B cell (primary cell): ENCODE data around the gene PROCA1.

Source experiments
- EZH2 ChIP-seq: IDR thresholded peaks from 2 replicates; pipeline ENCODE4 v1.6.1; 2012; ENCODE audit warnings: borderline replicate concordance, low read depth, mild to moderate bottlenecking, moderate library complexity, low read length; ENCODE audit not compliant: insufficient read depth, poor library complexity, severe bottlenecking
- TF ChIP-seq, protein P1 (sequence below): fragments of 200-600 bp; IDR thresholded peaks from one replicate; pipeline ENCODE4 v1.8.0; 2022; ENCODE audit warnings: antibody characterized with exemption, mild to moderate bottlenecking

DNA sequence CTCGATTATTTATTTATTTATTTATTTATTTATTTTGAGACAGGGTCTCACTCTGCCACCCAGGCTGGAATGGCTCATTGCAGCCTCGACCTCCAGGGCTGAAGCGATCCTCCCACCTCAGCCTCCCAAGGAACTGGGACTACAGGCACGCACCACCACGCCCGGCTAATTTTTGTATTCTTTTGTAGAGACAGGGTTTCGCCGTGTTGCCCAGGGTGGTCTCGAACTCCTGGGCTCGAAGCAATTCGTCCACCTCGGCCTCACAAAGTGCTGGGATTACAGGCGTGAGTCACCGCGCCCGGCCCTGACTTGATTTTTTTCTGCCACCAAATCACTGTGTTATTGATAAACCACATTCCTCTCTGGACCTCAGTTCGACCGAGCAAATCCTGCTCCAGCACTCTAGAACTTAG lies 7.3 kb upstream of the PROCA1 start:
- TF ChIP-seq, protein P1, sequence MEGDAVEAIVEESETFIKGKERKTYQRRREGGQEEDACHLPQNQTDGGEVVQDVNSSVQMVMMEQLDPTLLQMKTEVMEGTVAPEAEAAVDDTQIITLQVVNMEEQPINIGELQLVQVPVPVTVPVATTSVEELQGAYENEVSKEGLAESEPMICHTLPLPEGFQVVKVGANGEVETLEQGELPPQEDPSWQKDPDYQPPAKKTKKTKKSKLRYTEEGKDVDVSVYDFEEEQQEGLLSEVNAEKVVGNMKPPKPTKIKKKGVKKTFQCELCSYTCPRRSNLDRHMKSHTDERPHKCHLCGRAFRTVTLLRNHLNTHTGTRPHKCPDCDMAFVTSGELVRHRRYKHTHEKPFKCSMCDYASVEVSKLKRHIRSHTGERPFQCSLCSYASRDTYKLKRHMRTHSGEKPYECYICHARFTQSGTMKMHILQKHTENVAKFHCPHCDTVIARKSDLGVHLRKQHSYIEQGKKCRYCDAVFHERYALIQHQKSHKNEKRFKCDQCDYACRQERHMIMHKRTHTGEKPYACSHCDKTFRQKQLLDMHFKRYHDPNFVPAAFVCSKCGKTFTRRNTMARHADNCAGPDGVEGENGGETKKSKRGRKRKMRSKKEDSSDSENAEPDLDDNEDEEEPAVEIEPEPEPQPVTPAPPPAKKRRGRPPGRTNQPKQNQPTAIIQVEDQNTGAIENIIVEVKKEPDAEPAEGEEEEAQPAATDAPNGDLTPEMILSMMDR, result no peak
- no peak for TF ChIP-seq EZH2
